Psoas muscle (tissue), 8 donors: ENCODE results near the gene DNAJC15. TPM values are rescaled to one million over a fixed set of nuclear protein-coding genes. Genes with fewer than 3 reads are reported as not detected.

Source experiments
- ATAC-seq, 4 donors: fragments of 200-7000 bp; cut with Tn5 transposase; one replicate each; pipeline ENCODE4 v1.9.1; 2020; ENCODE audit warnings: moderate library complexity in 3 of 4, mild to moderate bottlenecking in 2 of 4
- DNase-seq, 2 donors: peaks; one replicate each; pipeline ENCODE4 v3.0.0-alpha.2; 2020
- H3K27ac ChIP-seq: fragments of 200-600 bp; one replicate; pipeline ENCODE4 v1.8.0; 2022
- H3K27me3 ChIP-seq, 3 donors: fragments of 200-600 bp in 1 of 3; one replicate each; pipeline versions ENCODE4 v1.6.1 to v1.8.0; 2013 to 2022; ENCODE audit warnings: low read length in 2 of 3, mild to moderate bottlenecking in 2 of 3, moderate library complexity in 1 of 3; ENCODE audit not compliant: insufficient read depth in 3 of 3
- H3K36me3 ChIP-seq, 2 donors: fragments of 200-600 bp in 1 of 2; one replicate each; pipeline versions ENCODE4 v1.6.1 to v1.8.0; 2013 to 2022; ENCODE audit warnings: low read depth in 1 of 2, mild to moderate bottlenecking in 1 of 2, moderate library complexity in 1 of 2; ENCODE audit not compliant: insufficient read depth in 1 of 2
- H3K4me1 ChIP-seq: fragments of 200-600 bp; one replicate; pipeline ENCODE4 v1.8.0; 2022
- H3K4me3 ChIP-seq: fragments of 200-600 bp; one replicate; pipeline ENCODE4 v1.8.0; 2022; ENCODE audit warnings: mild to moderate bottlenecking
- H3K9me3 ChIP-seq: fragments of 200-600 bp; one replicate; pipeline ENCODE4 v1.8.0; 2022
- WGBS, 3 donors: extraction: QIAGEN DNeasy Blood & Tissue Kit; methylation state at CpG; one replicate each; pipeline versions ENCODE4 v1.1.6 to v1.1.7; 2013; 5-methylcytosine and 5-hydroxymethylcytosine counted together
- intact Hi-C, 2 donors: fragments of 100-400 bp; cut with DNase I; formaldehyde crosslinking; loops; one replicate each; pipeline versions ENCODE4 v1.11.0 to v1.14.2; 2022
- polyA plus RNA-seq, 3 donors: library from polyadenylated mRNA; stranded (reverse); fragments of 200-250 nt; gene quantifications; one replicate each; pipeline ENCODE4 v1.2.3, GENCODE V29; 2013
- total RNA-seq, 4 donors: library from RNA; stranded (reverse); fragmentation: NEBNext Ultra II Directional in 2 of 4; extraction: Animal tissue kit (Norgen Biotek cat#: 25700) in 2 of 4; gene quantifications; one replicate each; pipeline versions ENCODE4 v1.2.1 to v1.2.4, GENCODE V29; 2021 to 2023
- TF ChIP-seq, protein P1 (sequence below): fragments of 200-600 bp; IDR thresholded peaks from one replicate; pipeline ENCODE4 v1.8.0; 2022; ENCODE audit warnings: antibody characterized with exemption
- donor health status: healthy with polysubstance abuse.
- donor health status: DM: no; HTN: no; CAD: no; lungs with moderate emphysema.
- donor health status: Bipolar disorder and iron deficiency.
- donor health status: healthy.
- donor health status: DM: yes; HTN: yes; CAD: no.
- donor health status: DM: no; HTN: no; CAD: no.
- donor health status: DM: no; HTN: no; CAD: no.
- donor health status: DM: yes; HTN: yes; CAD: no.

The DNAJC15 gene
- total and polyA plus RNA-seq, 7 donors, result 9.4 to 22.4 (median 13.6) TPM

DNA sequence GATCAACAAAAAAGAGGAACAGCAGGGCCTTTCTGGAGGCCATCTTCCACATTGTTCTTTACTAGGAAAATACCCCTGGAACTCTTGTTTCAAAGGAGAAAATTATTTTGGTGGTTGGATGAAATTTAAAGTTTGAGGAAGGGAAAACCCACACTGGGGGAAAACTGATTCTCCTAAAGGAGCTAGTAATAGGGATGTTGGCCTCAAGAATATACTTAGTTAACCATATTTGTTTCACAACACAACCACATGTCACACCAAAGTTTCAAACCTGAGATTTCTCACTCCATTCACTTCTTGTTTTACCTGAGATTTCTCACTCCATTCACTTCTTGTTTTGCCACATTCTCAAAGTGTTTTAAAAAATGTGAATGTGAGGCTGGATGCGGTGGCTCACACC, 28.5 kb upstream of the DNAJC15 start:
- WGBS, 3 donors, result 93 to 100% (median 95%) methylated on average over 1 of the region's 1 CpG
- TF ChIP-seq, protein P1, sequence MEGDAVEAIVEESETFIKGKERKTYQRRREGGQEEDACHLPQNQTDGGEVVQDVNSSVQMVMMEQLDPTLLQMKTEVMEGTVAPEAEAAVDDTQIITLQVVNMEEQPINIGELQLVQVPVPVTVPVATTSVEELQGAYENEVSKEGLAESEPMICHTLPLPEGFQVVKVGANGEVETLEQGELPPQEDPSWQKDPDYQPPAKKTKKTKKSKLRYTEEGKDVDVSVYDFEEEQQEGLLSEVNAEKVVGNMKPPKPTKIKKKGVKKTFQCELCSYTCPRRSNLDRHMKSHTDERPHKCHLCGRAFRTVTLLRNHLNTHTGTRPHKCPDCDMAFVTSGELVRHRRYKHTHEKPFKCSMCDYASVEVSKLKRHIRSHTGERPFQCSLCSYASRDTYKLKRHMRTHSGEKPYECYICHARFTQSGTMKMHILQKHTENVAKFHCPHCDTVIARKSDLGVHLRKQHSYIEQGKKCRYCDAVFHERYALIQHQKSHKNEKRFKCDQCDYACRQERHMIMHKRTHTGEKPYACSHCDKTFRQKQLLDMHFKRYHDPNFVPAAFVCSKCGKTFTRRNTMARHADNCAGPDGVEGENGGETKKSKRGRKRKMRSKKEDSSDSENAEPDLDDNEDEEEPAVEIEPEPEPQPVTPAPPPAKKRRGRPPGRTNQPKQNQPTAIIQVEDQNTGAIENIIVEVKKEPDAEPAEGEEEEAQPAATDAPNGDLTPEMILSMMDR, result no peak

DNA sequence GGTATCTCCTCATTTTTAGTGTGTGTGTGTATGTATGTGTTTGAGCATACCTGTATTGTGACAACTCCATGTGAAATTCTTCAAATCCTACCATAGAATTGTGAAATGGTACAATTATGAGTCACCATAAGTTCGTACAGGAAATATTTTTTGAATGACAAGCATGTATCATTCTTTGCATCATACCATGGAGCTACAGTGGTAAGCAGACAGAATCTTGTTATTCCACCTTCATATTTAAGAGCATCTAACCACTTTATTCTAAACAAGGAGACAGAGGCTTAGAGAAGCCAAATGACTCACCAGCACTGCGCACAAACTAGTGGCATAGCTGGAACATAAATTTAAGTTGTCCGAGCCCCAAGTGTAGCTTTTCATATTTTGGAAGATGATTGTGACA, 26.8 kb upstream of the DNAJC15 start:
- Histone ChIP-seq H3K4me1 (peaks cover 10% of the 10 kb centered on the region), H3K9me3 (no peaks in the 10 kb centered on the region), H3K27ac (no peak overlapping the region), H3K36me3 (no peaks in the 10 kb centered on the region), H3K4me3 (no peak overlapping the region), H3K27me3 (no peaks in the 10 kb centered on the region)
- no peak for ATAC-seq
- DNase-seq, result no peak
- intact Hi-C loops, result no loop called here
- TF ChIP-seq, protein P1, result no peak
- 81 to 86% (median 85%) methylated on average over 3 of the region's 3 CpGs for WGBS, 3 donors

More for the DNA sequence above, 28.5 kb upstream of the DNAJC15 start:
- intact Hi-C loops, result loop anchor here in 1 of 2 donors (5.0 kb wide), 1 partner anchor 52 kb away; no protein-coding TSS in a partner anchor
- no peak for ATAC-seq
- no peaks in the 10 kb centered on the region for H3K36me3 ChIP-seq
- H3K4me1 ChIP-seq, result peaks cover 12% of the 10 kb centered on the region
- DNase-seq, result no peak
- no peaks in the 10 kb centered on the region for H3K27me3 ChIP-seq
- no peaks in the 10 kb centered on the region for H3K9me3 ChIP-seq
- H3K27ac ChIP-seq, result no peak overlapping the region
- H3K4me3 ChIP-seq, result no peak overlapping the region

DNA sequence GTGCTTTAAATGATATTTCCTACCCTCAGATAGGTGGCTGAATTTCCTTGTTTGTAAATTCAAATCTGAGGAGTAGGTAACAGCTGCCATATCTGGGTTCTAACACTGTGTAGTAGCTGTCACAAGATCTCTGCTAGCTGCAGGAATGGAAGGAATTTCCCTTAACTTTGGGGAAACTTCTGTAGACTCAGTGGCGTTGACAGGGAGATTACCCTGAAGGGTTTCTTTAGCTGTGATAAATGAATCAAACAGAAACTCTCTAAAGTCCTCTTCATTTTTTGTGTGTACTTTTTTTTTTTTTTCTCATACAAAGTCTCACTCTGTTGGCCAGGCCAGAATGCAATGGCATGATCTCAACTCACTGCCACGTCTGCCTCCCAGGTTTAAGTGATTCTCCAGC, 26.0 kb upstream of the DNAJC15 start:
- H3K27ac ChIP-seq, result no peak overlapping the region

DNA sequence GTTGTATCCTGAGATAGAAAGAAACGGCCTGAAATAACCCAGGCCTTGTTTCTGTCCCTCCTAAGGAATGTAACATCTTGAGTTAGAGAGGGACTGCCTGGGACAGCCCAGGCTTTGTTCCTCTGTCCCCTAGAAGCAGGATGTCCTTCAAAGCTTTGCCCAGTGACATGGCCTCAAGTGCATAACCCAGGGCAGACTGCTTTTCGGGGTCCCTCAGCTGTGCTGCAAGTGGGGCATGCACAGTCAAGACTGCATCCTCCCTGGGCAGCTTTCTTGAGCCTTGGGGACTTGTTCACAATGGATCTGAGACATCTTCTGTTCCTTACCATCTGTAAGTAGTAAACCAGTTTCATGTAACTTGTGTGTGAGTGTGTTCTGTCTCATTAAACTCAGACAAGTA, 23.9 kb upstream of the DNAJC15 start:
- TF ChIP-seq, protein P1, result no peak
- Histone ChIP-seq H3K4me1 (no peaks in the 10 kb centered on the region), H3K9me3 (no peaks in the 10 kb centered on the region), H3K4me3 (no peak overlapping the region), H3K27ac (no peak overlapping the region), H3K36me3 (no peaks in the 10 kb centered on the region), H3K27me3 (no peaks in the 10 kb centered on the region)
- intact Hi-C loops, result no loop called here
- ATAC-seq (no peak), DNase-seq (no peak)
- 79 to 82% (median 80%) methylated on average over 2 of the region's 2 CpGs for WGBS, 3 donors

More for the DNA sequence above, 26.0 kb upstream of the DNAJC15 start:
- H3K36me3 ChIP-seq, result no peaks in the 10 kb centered on the region
- DNase-seq (no peak), ATAC-seq (no peak)
- WGBS, 3 donors, result 86 to 89% (median 89%) methylated on average over 2 of the region's 2 CpGs
- TF ChIP-seq, protein P1, result no peak
- H3K4me3 ChIP-seq, result no peak overlapping the region
- peaks cover 5% of the 10 kb centered on the region for H3K4me1 ChIP-seq
- H3K9me3 ChIP-seq, result no peaks in the 10 kb centered on the region
- no peaks in the 10 kb centered on the region for H3K27me3 ChIP-seq
- intact Hi-C loops, result no loop called here

DNA sequence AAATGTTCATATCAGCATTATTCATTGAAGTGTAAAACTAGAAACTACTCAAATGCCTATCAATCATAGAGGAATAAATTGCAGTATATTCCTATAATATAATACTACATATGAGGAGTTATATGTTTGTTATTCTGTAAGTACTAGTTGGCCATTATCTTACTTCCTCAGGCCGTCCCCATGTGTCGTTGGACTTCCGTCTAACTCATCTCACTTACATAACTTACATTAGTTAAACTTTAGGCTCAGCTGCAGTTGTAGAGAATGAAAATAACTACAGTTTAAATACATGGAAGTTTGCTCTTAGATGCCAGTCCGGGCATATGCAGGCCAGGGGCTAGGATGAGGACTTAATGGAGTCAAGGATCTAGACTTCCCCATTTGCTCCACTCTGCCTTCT, 22.7 kb upstream of the DNAJC15 start:
- no peaks in the 10 kb centered on the region for H3K27me3 ChIP-seq
- DNase-seq (no peak), ATAC-seq (no peak)
- no peaks in the 10 kb centered on the region for H3K36me3 ChIP-seq
- no peak overlapping the region for H3K4me3 ChIP-seq
- TF ChIP-seq, protein P1, result no peak
- H3K4me1 ChIP-seq, result no peaks in the 10 kb centered on the region
- WGBS, 3 donors, result 64 to 77% (median 66%) methylated on average over 4 of the region's 4 CpGs
- no peaks in the 10 kb centered on the region for H3K9me3 ChIP-seq
- intact Hi-C loops, result no loop called here
- no peak overlapping the region for H3K27ac ChIP-seq
